ENCODE measurements around the gene ROBO4.

Gene ROBO4

GRCh38 chr11:124840666-124841065 is 57.0 kb downstream of the ROBO4 start:
- no peak for DNase-seq (ENCODE audit: low spot score)

GRCh38 chr11:124839972-124840621 is 57.6 kb downstream of the ROBO4 start:
- DNase-seq (ENCODE audit: low spot score): no peak

DNA sequence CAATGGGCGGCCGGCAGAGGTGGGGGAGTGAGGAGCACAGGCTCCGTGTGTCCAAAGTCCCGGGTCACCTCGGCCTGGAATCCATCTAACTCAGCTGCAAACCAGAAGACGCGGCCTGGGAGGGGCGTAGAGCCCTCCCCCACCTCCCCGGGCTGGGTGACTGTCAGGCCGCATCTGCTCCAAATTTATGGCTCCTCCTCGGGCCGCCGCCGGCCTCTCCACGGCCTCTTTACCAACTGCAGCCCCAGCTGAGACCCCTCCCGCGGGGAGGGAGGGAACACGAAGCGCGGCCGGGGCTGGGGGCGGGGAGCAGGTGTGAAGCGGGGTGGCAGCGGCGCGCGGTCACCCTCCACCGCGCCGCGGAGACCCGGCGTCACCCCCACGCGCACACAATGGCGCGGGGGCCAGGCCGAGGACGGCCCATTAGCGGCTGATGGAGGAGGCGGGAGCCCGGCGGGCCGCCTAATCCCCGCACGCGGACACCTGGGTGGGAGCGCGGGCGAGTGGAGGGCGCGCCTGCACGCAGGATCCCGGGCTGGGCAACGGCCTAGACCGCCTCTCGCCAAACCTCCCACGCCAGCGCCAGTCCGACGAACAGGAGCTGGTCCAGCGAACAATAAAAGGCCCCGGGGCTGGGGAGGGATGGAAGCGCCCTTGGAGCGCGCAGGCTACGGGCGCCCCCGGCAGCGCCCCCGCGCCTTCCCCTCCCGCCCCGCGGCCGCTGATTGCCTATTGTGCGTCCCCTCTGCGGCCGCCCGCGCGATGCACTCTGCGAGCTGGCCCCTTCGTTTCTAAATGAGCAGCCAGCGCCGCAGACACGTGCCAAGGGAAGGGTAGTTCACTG is 58.3 kb downstream of the ROBO4 start:
- peak; percentile 36 for DNase-seq (ENCODE audit: low spot score)

DNA sequence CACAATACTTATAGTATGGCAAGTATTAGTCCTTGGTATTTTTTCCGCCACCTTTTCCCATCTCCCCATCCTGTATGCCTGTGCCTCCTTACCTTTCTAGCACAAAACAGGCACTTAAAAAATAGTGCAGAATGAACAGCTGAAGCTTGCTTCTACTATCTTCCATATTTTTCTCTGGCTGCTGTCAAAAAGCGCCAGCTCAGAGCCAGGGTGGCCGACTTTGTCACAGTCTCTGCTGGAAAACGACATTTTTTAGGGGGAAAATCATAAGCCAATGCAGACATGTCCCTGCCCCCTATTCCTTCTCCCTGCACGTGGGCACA is 58.9 kb downstream of the ROBO4 start:
- DNase-seq (ENCODE audit: low spot score): no peak

DNA sequence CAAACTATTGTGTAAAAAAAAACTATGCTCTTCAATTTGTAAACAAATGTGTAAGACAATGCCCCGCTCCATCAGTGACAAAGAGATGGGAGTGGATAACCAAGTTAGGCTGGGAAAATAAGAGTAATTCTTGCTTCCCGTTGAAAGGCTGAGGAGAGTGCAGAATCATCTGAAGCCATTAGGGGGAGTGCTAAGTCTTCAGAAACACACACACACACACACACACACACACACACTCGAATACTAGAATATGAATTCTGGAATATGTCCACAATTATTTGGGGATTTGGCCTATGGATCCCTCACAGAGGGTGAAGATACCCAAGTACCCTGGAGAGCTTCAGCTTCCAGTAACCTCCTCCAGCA is 60.2 kb downstream of the ROBO4 start:
- peak; percentile 71 for DNase-seq (ENCODE audit: low spot score)

DNA sequence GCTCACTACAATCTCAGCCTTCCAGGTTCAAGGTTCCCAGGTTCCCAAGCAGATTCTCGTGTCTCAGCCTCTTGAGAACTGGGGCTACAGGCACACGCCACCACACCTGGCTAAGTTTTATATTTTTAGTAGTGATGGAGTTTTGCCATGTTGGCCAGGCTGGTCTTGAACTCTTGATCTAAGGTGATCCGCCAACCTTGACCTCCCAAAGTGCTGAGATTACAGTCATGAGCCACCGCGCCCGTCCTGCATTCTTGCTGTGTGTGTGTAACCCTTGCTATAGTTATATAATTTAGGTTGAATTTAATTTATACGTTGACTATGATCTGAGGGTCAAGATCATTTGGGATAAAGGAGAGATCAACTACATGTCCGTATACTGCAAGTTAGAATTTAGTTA is 61.7 kb downstream of the ROBO4 start:
- no peak for DNase-seq (ENCODE audit: low spot score)

DNA sequence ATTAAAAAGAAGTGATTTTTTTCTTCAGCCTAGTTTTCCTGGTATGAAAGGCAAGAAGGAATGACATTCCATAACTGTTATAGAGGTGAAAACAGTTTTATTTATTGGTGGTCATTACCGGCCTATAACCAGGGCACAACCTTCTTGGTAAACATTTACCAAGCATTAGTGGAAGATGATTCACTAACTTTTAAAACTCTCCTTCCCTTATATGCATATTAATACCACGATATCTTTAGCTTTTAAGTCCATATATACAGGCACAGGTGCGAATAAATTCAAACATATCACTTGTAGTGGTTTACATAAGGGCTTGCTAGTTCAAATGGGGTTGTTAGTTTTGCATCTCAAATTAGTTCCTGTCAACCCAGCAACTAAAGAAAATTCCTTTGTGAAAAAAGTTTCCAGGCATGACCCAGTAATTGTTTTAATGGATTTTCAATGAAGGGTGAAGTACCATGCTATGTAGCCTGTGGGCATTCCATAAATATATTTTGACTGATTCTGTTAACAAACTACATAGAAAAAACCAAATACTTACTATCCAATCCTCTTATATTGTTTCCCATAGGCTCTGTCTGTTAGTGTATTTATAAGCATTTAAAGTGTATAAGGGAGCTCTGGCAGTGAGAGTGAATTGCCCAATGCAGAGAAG is 63.0 kb downstream of the ROBO4 start:
- DNase-seq (ENCODE audit: low spot score): no peak

All from AG20443 (cell line).